Measurements from ENCODE around the gene SERPINB8. TPM values are rescaled to one million over a fixed set of nuclear protein-coding genes. Genes with fewer than 3 reads are reported as not detected.

The SERPINB8 gene
- total RNA-seq, 1 donor from 2014 or later: 44.0 TPM

GRCh38 chr18:63965716-63966330 lies 4.1 kb upstream of the SERPINB8 start:
- ATAC-seq: peak; percentile 30

GRCh38 chr18:63970809-63971205 lies 926 bp downstream of the SERPINB8 start:
- ATAC-seq: peak; percentile 76

- ATAC-seq: no peak
Measured at GRCh38 chr18:63971320-63972001, 1.6 kb downstream of the SERPINB8 start.

- ATAC-seq: no peak
Measured at GRCh38 chr18:63972002-63972376, 2.1 kb downstream of the SERPINB8 start.

GRCh38 chr18:63974991-63975390 lies 5.1 kb downstream of the SERPINB8 start:
- ATAC-seq: no peak

- ATAC-seq: no peak
Measured at GRCh38 chr18:63975628-63976027, 5.7 kb downstream of the SERPINB8 start.

GRCh38 chr18:63977040-63977439 lies 7.2 kb downstream of the SERPINB8 start:
- ATAC-seq: no peak

GRCh38 chr18:63979409-63979920 lies 9.6 kb downstream of the SERPINB8 start:
- peak; percentile 68 for ATAC-seq

- ATAC-seq: no peak
Measured at GRCh38 chr18:63980027-63980426, 10.1 kb downstream of the SERPINB8 start.

- no peak for ATAC-seq
Measured at GRCh38 chr18:63980896-63981460, 11.1 kb downstream of the SERPINB8 start.

- ATAC-seq: no peak
Measured at GRCh38 chr18:63981719-63982118, 11.8 kb downstream of the SERPINB8 start.

- no peak for ATAC-seq
Measured at GRCh38 chr18:63982361-63982760, 12.5 kb downstream of the SERPINB8 start.

GRCh38 chr18:63986885-63987284 lies 17.0 kb downstream of the SERPINB8 start:
- no peak for ATAC-seq

- no peak for ATAC-seq
Measured at GRCh38 chr18:63987743-63988142, 17.9 kb downstream of the SERPINB8 start.

- ATAC-seq: no peak
Measured at GRCh38 chr18:63992751-63993150, 22.9 kb downstream of the SERPINB8 start.

- ATAC-seq: peak; percentile 72
Measured at GRCh38 chr18:63994783-63995399, 25.0 kb downstream of the SERPINB8 start.

GRCh38 chr18:63997041-63997440 lies 27.2 kb downstream of the SERPINB8 start:
- no peak for ATAC-seq

GRCh38 chr18:63997606-63998005 lies 27.7 kb downstream of the SERPINB8 start:
- ATAC-seq: no peak

GRCh38 chr18:63999871-64000270 lies 30.0 kb downstream of the SERPINB8 start:
- ATAC-seq: no peak

GRCh38 chr18:64002581-64002980 lies 32.7 kb downstream of the SERPINB8 start:
- no peak for ATAC-seq

- ATAC-seq: no peak
Measured at GRCh38 chr18:64009305-64009704, 39.4 kb downstream of the SERPINB8 start.

- no peak for ATAC-seq
Measured at GRCh38 chr18:64011513-64011912, 41.6 kb downstream of the SERPINB8 start.

- ATAC-seq: no peak
Measured at GRCh38 chr18:64017870-64018269, 48.0 kb downstream of the SERPINB8 start.

Measured in esophagus mucosa (tissue), 1 donor.